Left lobe of liver (tissue), 2 donors: ENCODE measurements around the gene ZNF77. TPM values are rescaled to one million over a fixed set of nuclear protein-coding genes. Genes with fewer than 3 reads are reported as not detected.
A peak's percentile ranks its signal among the peaks of the same experiment; 100 is the strongest.
"Not testable (repeated sequence)": the region's sequence is repeated elsewhere in the genome, so short reads cannot be mapped to it uniquely, and the experiment has no call there.

ENCODE experiments used
- ATAC-seq: fragments of 200-7000 bp; cut with Tn5 transposase; one replicate; pipeline ENCODE4 v1.9.1; 2020; ENCODE audit warnings: mild to moderate bottlenecking, moderate library complexity
- DNase-seq: peaks from one replicate; pipeline ENCODE4 v3.0.0-alpha.2; 2020; ENCODE audit warnings: low spot score
- total RNA-seq: library from RNA; stranded (reverse); gene quantifications from one replicate; pipeline ENCODE4 v1.2.1, GENCODE V29; 2021
- donor health status: DM: no; HTN: no; CAD: no; lungs with moderate emphysema.
- donor health status: DM: no; HTN: yes; CAD: no.

Gene ZNF77
- total RNA-seq, 1 donor from 2014 or later, result 1.4 TPM

GRCh38 chr19:2973229-2973628 lies 28.5 kb upstream of the ZNF77 start:
- ATAC-seq, result no peak
- DNase-seq, result no peak

GRCh38 chr19:2970201-2970835 lies 25.5 kb upstream of the ZNF77 start:
- ATAC-seq (peak; percentile 22), DNase-seq (no peak)

- no peak for DNase-seq
- peak; percentile 66 for ATAC-seq
Measured at GRCh38 chr19:2969104-2969504, 24.3 kb upstream of the ZNF77 start.

GRCh38 chr19:2967972-2968371 lies 23.2 kb upstream of the ZNF77 start:
- ATAC-seq (no peak), DNase-seq (no peak)

- ATAC-seq (no peak), DNase-seq (no peak)
Measured at GRCh38 chr19:2964874-2965273, 20.1 kb upstream of the ZNF77 start.

GRCh38 chr19:2963631-2964030 lies 18.9 kb upstream of the ZNF77 start:
- not testable (repeated sequence) for ATAC-seq, DNase-seq

DNA sequence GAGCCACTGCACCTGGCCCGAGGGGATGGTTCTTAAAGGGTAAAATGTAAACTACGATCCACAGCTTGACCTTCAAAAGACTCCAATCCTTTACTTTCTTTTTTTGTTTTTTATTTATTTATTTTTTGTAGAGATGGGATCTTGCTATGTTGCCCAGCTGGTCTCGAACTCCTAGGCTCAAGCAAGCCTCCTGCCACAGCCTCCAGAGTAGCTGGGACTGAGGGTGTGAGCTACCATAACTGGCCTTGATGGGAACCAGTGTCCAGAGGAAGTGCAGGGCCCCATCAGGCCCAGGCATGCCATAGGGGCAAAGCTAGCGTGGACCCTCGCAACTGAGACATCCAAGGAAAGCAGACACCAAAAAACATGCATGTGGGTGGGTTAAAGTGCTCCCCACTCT lies 18.4 kb upstream of the ZNF77 start:
- DNase-seq (no peak), ATAC-seq (no peak)

- ATAC-seq, result peak; percentile 94
Measured at GRCh38 chr19:2962018-2962670, 17.4 kb upstream of the ZNF77 start.

DNA sequence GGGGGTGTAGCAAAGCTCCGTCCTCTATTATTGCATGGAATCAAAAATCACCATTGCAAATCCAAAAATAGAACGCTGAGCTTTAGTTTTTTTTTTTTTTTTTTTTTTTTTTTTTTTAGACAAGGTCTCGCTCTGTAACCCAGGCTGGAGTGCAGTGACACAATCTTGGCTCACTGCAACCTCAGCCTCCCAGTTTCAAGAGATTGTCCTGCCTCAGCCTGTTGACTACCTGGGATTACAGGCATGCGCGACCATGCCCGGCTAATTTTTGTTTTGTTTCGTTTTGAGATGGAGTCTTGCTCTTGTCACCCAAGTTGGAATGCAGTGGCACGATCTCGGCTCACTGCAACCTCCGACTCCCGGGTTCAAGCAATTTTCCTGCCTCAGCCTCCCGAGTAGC lies 15.3 kb upstream of the ZNF77 start:
- no peak for DNase-seq
- ATAC-seq, result no peak

More at GRCh38 chr19:2962018-2962670, 17.4 kb upstream of the ZNF77 start:
- no peak for DNase-seq

- ATAC-seq (no peak), DNase-seq (no peak)
Measured at GRCh38 chr19:2957160-2957559, 12.4 kb upstream of the ZNF77 start.

- ATAC-seq, result peak; percentile 44
- DNase-seq, result peak; percentile 68
Measured at GRCh38 chr19:2952953-2953481, 8.2 kb upstream of the ZNF77 start.

DNA sequence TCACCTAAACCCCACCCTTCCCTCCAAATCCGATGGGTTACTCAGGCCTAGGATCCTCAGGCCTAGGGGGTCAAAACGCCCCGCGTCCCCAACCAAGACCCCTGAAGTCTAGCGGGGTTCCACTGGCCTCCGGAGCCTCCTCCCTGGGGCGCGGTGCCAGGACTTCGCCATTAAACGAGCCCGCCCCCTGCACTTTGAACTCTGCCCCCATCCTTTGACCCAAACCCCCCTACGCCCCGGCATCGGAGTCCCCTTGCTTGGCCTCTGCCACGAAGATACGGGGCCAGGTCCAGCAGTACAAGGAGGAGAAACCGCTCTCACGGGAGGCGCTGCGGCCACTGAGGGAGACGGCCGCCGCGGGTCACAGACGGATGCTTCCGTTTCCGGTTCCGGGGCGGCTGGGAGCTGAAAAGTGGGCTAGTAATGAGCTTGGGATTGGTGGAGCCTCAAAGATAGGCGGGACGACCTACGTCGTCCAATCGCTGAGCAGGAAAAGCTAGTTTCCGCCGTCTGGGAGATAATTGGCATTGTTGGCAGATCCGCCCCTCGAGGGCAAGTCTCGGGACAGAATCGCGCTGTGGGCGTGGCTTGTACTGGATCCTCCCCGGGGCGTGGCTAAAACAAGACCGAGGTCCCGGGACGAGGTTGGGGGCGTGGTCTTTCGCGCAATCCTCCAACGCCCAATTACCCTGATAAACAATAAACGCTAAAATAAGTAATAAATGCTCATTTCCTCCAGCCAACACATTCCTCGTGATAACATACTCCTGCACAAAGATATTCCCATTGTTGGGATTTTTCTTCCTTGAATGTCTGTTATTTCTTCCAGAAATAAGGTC lies 5.7 kb upstream of the ZNF77 start:
- DNase-seq (peak; percentile 100), ATAC-seq (peak; percentile 91)

- peak; percentile 2 for ATAC-seq
- no peak for DNase-seq
Measured at GRCh38 chr19:2949939-2950285, 5.1 kb upstream of the ZNF77 start.

DNA sequence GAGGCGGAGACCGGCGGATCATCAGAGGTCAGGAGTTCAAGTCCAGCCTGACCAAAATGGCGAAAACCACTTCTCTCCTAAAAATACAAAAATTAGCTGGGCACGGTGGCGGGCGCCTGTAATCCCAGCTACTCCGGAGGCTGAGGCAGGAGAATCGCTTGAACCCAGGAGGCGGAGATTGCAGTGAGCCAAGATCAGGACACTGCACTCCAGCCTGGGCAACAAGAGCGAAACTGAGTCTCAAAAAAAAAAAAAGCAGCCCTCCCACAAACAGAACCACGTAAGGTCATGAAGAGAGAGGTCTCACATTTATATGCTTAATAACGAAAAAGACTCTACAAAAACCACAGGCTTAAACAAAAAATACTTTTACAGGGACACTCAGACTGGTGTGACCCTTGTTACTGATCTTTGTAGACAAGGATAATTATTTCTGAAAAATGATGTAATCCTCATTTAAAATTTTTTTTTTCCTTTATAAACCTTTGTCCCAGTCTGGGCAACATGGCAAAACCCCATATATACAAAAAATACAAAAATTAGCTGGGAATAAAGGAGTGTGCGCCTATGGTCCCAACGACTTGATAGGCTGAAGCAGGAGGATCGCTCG lies 909 bp upstream of the ZNF77 start:
- no peak for ATAC-seq
- no peak for DNase-seq

DNA sequence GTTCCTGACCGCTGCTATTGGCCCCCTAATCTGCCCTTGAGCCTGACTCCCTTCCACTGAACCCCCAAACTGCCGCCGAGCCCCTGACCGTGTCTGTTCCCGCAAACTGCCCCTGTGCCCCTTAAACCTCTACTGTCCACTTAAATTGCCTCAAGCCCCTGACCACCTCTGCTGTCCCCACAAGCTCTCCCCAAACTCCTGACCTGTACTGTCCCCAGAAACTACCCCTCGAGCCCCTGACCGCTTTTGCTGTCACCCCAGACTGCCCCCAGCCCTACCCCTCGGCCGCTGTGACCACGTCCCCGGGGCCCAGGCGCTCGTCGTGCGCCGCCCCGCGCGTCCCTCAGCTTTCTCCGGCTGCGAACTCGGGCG lies 382 bp downstream of the ZNF77 start:
- ATAC-seq (no peak), DNase-seq (no peak)

GRCh38 chr19:2942928-2943640 lies 1.7 kb downstream of the ZNF77 start:
- DNase-seq (no peak), ATAC-seq (no peak)

- ATAC-seq, DNase-seq: not testable (repeated sequence)
Measured at GRCh38 chr19:2935863-2936262, 8.9 kb downstream of the ZNF77 start.

DNA sequence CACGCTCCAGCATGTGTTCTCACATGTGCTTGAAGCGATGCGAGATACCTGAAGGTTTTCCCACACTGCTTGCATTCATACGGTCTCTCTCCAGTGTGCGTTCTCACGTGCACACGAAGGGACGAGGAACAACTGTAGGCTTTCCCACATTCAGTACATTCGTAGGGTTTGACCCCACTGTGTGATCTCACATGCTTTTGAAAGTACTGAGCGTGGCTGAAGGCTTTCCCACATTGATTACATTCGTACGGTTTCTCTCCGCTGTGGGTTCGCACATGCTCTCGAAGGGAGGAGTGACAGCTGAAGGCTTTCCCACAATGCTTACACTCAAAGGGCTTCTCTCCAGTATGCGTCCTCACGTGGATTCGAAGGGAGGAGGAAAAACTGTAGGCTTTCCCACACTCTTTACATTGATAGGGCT lies 11.3 kb downstream of the ZNF77 start:
- DNase-seq, result no peak
- no peak for ATAC-seq

DNA sequence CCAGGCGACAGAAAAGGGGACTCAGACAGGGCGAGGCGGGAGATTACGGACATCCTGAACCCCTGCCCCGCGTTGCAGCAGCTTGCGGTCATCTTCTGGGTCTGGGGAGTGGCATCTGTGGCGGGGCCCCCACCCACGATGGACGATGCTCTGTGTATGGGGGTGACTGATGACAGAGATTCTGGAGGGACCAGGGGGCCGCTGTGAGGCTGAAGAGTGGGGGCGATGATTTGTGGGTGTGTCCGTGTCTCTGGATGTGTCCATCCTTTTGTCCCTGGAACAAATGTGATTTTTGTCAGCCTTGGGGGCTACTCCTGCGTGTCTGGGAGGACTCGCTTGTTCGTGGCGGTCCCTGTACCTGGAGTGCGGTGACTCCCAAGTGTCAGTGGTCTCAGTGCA lies 17.7 kb downstream of the ZNF77 start:
- ATAC-seq (no peak), DNase-seq (no peak)

DNA sequence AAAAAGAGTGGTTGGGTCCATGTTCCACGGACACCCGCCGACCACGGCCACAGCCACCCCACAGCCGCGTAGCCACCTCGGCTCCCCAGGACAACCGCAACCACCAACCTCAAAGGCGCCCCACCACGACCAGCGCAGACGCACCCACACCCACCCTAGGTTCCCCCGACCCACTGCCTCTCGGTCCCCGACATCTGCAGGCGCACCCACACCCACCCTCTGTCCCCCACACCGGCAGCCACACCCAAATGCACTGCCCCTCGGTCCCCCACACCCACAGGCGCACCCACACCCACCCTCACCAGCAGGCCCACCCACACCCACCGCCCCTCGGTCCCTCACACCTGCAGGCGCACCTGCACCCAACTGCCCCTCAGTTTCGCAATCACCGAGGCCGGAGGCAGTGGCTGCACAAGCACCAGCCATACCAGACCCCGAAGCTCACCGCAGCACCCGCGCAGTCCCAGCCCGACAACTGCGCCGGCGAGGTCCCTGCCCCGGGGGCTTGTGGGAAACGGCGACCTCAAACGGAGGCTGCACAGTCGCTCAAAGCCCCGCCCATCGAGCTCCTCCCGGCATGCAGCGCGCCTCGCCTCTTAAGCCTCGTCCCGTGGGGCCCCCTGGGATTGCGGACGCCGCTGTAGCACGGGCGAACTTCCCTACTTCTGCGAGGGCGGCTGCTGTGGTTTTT lies 18.3 kb downstream of the ZNF77 start:
- ATAC-seq, result no peak

More for the DNA sequence above, 18.3 kb downstream of the ZNF77 start:
- no peak for DNase-seq
